ENCODE measurements around the gene PRKCH. TPM values are rescaled to one million over a fixed set of nuclear protein-coding genes. Genes with fewer than 3 reads are reported as not detected.

PRKCH gene
- total RNA-seq, 1 donor from 2014 or later: 19.1 TPM

DNA sequence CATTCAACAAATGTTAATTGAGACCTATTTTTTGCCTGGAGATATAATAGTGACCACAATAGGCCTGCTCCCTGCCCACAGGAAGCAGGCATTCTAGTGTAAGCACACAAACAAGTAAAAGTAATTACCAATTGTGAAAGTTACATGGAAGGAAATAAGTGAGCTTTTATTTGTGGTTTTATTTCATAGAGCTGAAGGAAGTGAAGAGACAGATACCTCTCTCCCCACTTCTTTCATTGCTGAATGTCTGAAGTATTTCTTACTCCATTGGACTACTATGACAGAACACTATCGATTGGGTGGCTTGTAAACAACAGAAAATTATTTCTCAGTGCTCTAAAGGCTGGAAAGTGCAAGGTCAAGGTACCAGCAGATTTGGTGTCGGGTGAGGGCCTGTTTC lies 183.5 kb downstream of the PRKCH start:
- Mint-ChIP-seq H3K36me3 (peaks cover 4% of the 10 kb centered on the region), H3K27ac (no peak overlapping the region), H3K4me3 (no peak overlapping the region), H3K27me3 (no peaks in the 10 kb centered on the region), H3K4me1 (ENCODE audit: unreplicated experiment) (peaks cover 12% of the 10 kb centered on the region), H3K9me3 (no peaks in the 10 kb centered on the region)
- TF ChIP-seq CTCF (conservative IDR thresholded peaks at IDR 0.05): no peak
- DNase-seq (ENCODE audit: extremely low spot score, unreplicated experiment): no peak

- no peak overlapping the region for H3K27ac Mint-ChIP-seq
- TF ChIP-seq CTCF (conservative IDR thresholded peaks at IDR 0.05): no peak
- no peaks in the 10 kb centered on the region for H3K27me3 Mint-ChIP-seq
- no peak overlapping the region for H3K4me3 Mint-ChIP-seq
- H3K36me3 Mint-ChIP-seq: peaks cover 4% of the 10 kb centered on the region
- DNase-seq (ENCODE audit: extremely low spot score, unreplicated experiment): no peak
- H3K9me3 Mint-ChIP-seq: no peaks in the 10 kb centered on the region
- peaks cover 12% of the 10 kb centered on the region for H3K4me1 Mint-ChIP-seq (ENCODE audit: unreplicated experiment)
These were observed 184.7 kb downstream of the PRKCH start for GRCh38 chr14:61505815-61506809.

- no peak for DNase-seq (ENCODE audit: extremely low spot score, unreplicated experiment)
- Mint-ChIP-seq H3K27ac (no peak overlapping the region), H3K9me3 (no peaks in the 10 kb centered on the region), H3K4me3 (no peak overlapping the region), H3K4me1 (ENCODE audit: unreplicated experiment) (peaks cover 7% of the 10 kb centered on the region), H3K36me3 (peaks cover 4% of the 10 kb centered on the region), H3K27me3 (no peaks in the 10 kb centered on the region)
- TF ChIP-seq CTCF (conservative IDR thresholded peaks at IDR 0.05): no peak
These were observed 187.1 kb downstream of the PRKCH start for GRCh38 chr14:61508526-61508925.

GRCh38 chr14:61510736-61511557 lies 189.6 kb downstream of the PRKCH start:
- Mint-ChIP-seq H3K36me3 (peaks cover 4% of the 10 kb centered on the region), H3K4me3 (no peak overlapping the region), H3K27ac (peak overlapping the region; percentile 34), H3K9me3 (no peaks in the 10 kb centered on the region), H3K4me1 (ENCODE audit: unreplicated experiment) (peaks cover 4% of the 10 kb centered on the region), H3K27me3 (no peaks in the 10 kb centered on the region)
- no peak for TF ChIP-seq CTCF (conservative IDR thresholded peaks at IDR 0.05)
- no peak for DNase-seq (ENCODE audit: extremely low spot score, unreplicated experiment)

- TF ChIP-seq CTCF (conservative IDR thresholded peaks at IDR 0.05): no peak
- H3K27ac Mint-ChIP-seq: peak overlapping the region; percentile 34
- peaks cover 4% of the 10 kb centered on the region for H3K4me1 Mint-ChIP-seq (ENCODE audit: unreplicated experiment)
- no peaks in the 10 kb centered on the region for H3K9me3 Mint-ChIP-seq
- no peak overlapping the region for H3K4me3 Mint-ChIP-seq
- no peak for DNase-seq (ENCODE audit: extremely low spot score, unreplicated experiment)
- H3K27me3 Mint-ChIP-seq: no peaks in the 10 kb centered on the region
- peaks cover 4% of the 10 kb centered on the region for H3K36me3 Mint-ChIP-seq
These were observed 190.2 kb downstream of the PRKCH start for GRCh38 chr14:61511558-61511948.

All from type B pancreatic cell (in vitro differentiated cells).